GM21447 (cell line): ENCODE results near the gene TTLL13.
"Not testable (repeated sequence)": the region's sequence is repeated elsewhere in the genome, so short reads cannot be mapped to it uniquely, and the experiment has no call there.

Source experiments
- ATAC-seq: cut with Tn5 transposase; IDR thresholded peaks from one replicate; pipeline ENCODE4 v1.9.1; 2021; ENCODE audit not compliant: unreplicated experiment

Gene TTLL13

DNA sequence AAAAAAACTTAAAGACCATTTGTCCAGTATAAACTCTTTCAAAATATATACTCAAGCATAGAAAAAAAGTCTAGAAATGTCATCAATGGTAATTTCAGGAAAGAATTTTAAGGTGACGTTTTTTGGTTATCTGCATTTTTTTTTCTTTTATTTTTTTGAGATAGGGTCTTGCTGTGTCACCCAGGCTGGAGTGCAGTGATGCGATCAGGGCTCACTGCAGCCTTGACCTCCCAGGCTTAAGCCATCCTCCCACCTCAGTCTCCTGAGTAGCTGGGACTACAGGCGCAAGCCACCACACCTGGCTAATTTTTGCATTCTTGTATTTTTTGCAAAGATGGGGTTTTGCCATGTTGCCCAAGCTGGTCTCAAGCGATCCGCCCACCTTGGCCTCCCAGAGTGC lies 31.4 kb downstream of the TTLL13 start:
- not testable (repeated sequence) for ATAC-seq

DNA sequence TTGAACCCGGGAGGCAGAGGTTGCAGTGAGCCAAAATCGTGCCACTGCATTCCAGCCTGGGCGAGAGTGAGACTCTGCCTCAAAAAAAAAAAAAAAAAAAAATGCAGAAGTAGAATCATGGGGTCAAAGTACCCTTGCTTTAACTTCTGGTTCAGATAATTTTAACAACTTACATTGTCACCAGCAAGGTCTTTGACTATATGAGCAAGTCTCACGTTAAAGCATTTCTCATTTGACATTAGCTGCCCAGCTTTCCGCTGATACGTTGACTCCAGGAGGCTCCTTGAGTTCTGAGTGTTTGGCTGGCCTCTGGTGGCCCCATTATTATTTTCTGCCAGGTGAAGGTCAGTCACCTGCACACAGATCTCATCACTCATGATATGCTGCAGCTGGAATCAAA lies 32.3 kb downstream of the TTLL13 start:
- ATAC-seq: not testable (repeated sequence)

DNA sequence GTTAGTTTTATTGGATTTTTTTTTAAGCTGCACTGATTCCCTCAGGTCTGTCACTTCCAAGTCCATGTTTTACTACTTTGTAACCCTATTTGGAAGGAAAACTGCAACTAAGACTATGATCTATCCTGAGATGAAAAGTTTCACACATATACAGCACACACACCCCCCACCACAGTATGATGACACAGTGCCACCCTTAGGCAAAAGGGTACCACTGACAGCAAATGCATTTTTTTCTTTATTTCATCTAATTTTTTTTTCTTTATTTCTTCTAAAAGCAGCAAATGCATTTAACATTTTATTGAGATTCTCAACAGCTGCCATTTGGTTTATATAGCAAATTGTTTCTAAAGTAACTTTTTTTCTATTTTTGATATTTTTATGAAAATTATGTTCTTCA lies 37.3 kb downstream of the TTLL13 start:
- ATAC-seq: no peak

DNA sequence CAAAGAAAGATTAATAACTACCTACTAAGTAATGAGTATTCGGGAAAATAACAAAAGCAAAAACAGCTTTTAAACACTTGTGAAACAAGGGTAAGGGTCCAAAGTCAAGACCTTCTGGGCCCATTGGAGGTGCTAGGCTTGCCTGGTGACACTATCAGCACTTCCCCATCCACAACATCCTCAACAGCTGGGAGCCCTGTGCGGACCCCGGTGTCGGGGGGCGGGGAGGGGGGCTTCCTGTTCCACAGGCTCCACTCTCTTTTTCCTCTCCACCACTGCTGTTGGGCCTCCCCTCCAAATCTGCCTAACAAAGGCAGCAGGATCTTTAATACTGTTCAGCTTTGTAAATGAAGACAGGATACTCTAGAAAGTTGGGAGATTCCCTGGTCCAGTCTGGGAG lies 37.7 kb downstream of the TTLL13 start:
- ATAC-seq: no peak

DNA sequence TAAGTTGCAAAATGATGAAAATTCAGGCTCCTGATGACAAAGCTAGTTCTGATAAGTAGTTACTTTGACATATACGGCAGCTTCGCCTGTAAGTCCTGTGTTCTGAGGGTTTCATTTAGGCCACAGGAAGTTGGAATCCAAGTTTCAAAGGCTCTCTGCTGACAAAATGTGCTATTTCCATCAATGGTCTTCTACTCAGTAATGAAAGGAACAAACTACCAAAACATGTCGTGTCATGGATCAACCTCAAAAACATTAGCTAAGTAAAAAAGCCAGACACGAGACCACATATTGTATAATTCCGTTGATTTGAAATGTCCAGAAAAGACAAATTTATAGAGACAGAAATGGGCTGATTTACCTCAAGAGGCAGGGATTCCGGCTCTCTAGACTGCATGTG lies 38.6 kb downstream of the TTLL13 start:
- ATAC-seq: no peak

DNA sequence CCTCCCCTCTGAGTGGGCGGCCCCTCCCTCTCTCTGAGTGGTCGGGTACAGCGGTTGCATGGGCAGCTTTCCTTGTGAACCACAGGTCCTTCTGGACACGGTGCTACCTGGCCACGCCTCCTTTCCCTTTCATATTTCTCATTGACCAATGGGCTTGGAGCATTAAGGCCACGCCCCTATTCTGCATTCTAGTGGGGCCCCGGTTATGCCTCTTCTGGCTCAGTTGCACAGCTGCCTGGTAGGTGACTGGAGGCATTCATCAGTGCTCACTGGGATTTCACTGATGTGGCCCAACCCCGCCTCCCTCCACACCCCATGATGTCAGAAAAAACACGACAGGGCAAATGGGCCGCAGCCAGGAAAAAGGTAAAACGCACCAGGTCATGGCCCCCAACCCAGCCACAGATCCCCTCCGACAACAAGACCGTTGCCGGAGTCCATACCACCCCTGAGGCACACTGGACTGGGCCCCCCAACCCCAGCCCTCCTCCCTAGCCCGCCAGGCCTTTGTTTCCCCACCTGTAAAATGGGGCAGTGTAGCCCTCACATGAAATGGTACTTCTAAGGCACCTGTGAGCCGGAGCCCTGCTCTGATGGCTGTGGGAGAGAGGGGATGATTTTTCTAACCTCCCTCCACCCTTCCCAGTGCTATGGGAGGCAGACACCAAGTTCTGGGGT lies 42.5 kb downstream of the TTLL13 start:
- ATAC-seq: no peak

DNA sequence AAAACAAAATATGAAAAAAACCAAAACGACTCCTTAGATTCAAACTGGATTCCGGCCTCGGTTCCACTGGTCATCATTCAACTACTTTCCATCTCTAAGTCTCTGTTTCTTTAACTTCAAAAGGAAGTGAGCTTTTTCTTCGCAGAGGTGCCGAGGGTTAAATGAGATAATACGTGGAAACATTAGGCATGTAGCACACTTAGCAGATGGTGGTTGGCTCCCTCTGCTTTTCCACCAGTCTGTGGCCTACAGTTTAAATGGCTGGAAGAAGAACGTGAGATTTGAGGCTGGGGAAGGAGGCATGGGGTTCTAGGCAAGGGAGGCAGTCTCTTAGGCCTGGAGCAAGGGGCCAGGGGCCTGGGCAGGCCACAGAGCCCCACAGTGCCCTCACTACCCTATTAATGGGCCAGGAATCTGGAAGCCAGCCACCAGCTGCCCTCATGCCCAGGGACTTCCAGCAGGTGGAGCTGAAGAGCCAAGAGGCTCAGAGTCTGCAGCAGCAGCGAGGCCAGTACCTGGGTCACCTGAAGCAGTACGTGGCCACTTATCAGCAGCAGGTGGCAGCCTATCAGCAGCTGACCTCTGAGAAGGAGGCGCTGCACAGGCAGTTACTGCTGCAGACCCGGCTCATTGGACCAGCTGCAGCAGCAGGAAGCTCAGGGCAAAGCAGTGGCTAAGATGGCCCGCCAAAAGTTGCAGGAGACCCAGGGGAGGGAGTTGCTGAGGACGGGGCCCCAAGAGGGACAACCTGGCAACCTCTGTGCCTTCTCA lies 43.9 kb downstream of the TTLL13 start:
- not testable (repeated sequence) for ATAC-seq

DNA sequence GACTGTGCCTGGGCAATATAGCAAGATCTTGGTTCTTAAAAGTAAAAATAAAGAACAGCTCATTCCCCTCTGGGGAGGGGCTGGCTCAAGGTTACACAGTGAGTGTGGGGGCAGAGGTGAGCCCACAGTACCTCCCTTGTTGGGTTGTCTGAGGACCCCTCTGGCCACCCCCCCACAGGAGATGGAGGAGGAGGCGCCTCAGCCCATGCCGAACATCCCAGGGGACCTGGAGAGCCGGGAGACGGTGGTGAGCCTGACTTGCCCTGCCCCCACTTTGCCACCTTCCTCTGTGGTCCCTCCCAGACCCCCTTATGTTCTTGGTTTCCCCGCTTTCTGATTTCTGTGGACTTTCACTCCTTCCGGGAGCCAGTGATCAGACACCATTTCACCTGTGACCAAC lies 44.8 kb downstream of the TTLL13 start:
- no peak for ATAC-seq

DNA sequence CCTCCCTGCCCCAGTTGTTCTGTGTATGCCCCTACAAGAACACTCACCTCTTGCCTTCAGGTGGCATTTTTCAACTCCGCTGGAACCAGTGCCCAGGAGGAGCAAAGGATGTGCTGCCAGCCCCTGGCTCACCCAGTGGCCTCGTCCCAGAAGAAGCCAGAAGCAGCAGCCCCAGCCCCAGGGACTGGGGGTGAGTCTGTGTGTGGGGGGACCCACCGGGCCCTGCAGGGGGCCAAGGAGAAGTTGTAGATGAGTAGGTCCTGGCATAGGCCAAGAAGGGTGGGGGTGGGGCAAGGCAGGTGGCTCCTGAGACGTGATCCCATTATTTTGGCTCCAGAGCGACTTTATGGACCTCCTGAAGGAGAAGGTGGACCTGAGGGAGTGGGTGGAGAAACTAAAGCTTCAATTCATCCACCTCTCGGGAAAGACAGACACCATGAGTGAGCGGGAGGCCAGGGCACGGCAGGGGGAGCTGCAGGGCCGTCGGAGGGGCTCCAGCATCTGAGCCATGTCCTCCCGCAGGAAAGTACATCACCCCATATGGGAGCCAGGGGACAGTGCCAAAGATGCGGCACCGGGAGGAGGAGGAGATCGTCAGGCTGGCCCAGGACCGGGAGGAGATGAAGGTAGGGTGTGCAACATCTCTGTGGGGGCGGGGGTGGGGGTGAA lies 45.4 kb downstream of the TTLL13 start:
- no peak for ATAC-seq

DNA sequence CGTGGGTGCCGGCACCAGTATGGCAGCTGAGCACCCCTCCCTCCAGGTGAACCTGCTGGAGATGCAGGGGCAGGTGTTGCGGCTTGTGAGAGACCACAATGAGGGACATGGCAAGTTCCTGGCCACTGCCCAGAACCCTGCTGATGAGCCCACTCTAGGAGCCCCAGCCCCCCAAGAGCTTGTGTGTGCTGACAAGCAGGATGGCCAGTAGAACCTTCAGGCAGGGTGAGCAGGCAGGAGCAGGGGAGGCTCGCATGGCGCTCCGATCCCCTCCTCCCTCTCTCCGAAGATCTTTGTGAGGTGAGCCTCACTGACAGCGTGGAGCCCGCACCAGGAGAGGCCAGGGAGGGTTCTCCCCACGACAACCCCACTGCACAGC lies 45.9 kb downstream of the TTLL13 start:
- no peak for ATAC-seq

DNA sequence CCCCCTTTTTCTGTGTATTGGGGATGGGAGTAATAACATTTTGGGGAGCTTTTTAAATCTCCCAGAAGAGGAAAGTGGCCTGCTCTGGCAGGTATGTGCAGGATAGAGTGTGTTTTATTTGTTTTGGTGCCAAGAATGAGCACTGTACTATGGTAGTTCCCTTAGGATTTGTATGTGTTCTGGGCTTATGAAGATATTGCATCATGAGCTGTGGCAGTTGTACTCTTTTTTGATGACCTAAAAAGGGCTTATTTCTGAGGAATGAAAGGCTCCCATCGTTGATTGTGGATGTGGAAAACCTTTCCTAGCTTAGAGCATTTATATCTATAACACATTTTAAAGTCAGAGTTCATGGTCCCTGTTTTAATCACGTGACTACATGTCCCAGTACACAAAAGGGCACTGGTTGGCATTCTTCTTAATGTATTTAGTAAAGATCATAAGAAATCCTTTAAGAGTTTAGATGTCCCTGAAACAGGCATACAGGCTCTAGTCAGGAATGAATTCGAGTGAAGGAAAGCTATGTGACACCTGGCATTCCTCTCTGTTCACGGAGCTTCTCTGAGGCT lies 47.0 kb downstream of the TTLL13 start:
- ATAC-seq: not testable (repeated sequence)

DNA sequence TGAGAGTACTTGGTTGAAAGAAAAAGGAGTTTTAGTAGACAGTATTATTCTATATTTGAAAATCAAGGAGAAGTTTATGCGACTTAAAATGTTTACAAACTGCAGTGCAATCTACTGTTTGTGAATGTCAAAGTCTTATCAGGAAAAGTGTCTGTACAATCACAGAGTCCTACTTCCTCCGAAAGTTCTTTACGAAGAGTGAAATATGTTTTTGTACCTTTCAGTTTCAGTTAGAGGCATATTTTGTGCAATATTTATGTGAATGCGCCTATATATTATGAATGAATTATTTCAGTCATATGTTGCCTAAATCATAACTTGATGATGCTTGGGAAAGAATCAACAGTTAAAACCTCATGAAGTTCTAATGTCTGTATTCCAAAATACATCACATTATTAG lies 47.7 kb downstream of the TTLL13 start:
- no peak for ATAC-seq

DNA sequence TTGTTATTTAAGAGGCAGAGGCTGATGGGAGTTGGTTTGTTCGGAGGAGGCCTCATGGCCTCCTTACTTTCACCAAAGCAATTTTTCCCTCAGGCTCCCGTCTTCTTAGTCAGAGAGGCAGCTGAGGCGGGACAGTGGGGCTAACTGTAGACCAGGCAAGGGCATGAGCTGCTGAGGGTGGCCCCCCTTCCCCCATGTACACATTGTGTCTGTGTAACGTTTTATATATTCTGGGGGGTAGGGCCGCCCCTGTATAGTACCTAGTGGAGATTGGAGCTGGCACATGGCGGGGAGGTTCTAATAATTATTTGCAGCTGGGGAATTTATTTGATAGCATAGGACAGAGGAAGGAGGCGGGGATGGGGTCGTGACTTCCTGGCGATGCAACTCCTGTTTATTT lies 51.2 kb downstream of the TTLL13 start:
- no peak for ATAC-seq

DNA sequence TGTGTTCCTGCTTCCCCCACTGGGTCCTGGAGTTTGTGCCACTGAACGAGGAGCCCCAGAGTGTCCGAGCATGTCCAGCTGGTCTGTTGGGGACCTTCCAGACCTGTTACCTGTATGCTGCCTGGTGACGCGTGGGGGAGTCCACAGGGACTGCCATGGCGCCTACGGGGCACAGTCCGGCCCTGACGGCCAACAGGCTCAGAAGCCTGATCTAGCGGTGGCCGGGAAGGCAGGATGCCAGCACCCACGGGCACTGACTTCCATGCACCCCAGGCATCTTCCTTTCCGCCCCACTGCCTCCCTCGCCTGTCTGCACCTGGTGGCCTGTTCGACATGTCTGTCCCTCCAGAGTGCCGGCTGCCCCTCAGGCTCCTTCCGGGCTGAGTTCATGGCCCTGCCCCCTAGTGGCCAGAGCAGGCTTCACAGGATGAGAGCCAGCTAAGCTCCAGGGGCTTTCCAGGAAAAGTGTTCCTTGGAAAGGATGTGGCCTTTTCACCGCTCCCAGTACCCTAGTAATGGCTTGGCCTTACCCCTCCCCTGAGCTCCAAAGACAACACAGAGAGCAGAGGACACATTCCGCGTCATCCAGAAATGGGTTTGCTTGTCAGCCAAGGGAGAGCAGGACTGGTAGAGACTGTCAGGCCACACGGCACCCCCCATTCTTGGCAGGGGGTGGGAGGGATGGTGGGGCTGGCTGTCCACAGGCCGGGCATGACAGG lies 51.8 kb downstream of the TTLL13 start:
- no peak for ATAC-seq

DNA sequence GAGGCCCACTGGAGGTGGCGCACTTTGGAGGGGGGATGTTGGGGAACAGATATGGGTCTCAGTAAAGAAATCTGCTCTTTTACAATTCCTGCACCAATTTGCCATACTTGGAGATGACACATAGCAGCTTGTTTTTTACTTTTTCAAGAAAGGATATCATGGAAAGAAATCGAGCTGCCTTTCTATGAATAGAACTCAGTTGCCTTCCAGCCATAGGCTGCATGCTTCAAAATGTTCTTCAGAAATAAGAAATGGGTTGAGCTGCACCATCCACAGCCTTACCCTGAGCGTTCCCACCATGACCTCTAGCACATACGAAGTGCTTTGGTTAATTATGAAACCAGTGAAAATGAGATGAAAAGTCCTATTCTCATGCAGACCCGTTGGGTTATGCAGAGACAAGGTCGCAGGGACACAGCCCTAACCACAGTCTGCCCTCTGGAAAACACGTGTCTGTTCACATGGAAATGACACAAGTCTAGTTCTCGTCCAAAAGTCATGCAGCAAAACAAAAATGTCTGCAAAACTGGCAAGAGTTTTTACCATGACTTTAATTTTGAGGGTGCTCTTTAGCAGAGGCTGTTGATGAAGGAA lies 52.4 kb downstream of the TTLL13 start:
- ATAC-seq: no peak

DNA sequence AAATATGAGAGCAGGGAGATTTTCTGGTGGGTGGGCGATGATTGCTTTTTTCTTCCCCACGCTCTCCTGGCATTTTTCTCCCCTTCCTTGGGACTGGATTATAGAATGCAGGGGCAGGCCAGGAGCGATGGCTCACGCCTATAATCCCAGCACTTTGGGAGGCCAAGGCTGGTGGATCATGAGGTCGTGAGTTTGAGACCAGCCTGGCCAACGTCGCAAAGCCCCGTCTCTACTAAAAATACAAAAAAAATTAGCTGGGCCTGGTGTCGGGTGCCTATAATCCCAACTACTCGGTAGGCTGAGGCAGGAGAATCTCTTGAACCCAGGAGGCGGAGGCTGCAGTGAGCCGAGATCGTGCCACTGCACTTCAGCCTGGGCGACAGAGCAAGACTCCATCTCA lies 56.0 kb downstream of the TTLL13 start:
- ATAC-seq: not testable (repeated sequence)

DNA sequence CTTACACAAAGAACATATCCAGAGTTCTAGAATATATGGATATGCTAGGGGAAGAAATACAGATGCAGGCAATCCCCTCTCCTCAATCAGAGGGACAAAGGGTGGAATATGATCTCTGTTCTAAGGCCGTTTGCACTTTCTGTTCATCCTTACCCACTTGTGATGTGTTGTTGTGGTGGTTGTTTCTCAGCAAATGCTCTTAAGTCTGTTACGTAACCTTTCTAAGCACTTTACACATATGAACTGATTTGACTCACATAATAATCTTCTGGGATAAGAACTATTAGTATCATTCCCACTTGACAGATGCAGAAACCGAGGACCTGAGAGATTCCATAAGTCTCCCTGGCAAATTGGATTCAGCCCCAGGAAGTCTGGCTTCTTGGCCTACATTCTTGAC lies 56.6 kb downstream of the TTLL13 start:
- no peak for ATAC-seq

DNA sequence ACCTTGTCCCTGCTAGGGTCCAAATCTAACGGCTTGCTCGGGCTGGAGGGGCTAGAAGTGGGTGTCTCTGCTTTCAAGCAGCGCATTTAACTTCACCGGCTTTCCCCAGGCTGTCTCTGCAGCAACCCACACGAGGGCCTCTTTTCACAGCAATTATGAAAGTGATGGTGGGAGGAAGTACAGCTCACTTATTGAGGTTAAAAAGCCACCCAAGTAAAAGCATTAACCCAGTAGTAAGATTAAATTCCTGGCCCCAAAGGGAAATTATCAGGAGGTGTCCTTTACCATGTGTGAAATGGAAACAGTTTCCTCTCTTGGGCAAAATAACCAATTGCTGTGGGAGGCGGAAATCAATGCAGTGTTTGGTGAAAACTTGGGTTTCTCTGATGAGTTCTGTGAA lies 57.2 kb downstream of the TTLL13 start:
- peak; percentile 86 for ATAC-seq

DNA sequence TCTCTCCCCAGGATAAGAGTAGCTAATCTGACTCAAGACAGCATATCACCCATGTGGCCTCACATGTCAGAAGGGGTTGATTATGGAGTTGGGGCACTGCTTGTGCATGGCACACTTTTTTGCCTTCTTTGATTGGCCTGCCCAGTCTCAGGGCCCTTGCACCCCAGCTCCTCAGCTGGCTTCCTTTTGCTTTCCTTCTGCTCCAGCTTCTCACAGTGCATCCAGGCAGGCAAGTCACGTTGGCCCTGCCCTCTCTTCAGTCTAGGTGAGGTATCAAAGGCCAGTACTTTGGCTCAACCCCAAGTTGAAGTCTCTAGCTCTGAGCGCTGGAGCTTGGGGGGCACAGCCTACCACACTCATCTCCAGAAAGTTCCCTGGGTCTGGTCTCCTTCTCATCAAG lies 58.3 kb downstream of the TTLL13 start:
- ATAC-seq: no peak

DNA sequence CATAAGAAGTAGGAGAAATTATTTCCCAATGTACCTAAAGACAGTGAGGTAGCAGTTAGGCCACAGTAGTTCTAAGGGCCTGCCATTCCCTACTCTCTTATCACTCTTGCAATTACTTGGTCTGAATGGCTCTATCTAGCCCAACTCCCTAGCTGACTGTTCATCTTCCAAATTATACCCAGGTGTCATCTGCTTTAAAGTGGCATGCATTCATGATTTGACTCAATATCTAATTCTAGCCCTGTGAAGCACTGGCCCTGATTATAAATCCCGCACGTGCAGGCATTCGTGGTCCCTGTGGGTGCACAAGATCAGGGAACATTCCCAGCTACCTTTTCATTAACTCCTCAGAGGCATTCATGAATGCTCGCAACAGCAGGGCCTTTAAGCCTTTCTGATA lies 59.7 kb downstream of the TTLL13 start:
- no peak for ATAC-seq
